A549 (cell line): ENCODE results near the gene PDGFA. TPM values are rescaled to one million over a fixed set of nuclear protein-coding genes. Genes with fewer than 3 reads are reported as not detected.

Experiments used
- ATAC-seq, 2 experiments: fragments of 200-7000 bp in 1 of 2; fragments of >200 bp in 1 of 2; cut with Nextera tagmentation in 1 of 2; cut with Tn5 transposase in 1 of 2; 3 replicates each; pipeline versions ENCODE4 v1.8.0 to v1.9.1; 2018 to 2020; ENCODE audit warnings: mild to moderate bottlenecking in 1 of 2, moderate library complexity in 1 of 2
- CTCF ChIA-PET: fragments of 300-600 bp; sonication (Branson Sonifier 250); formaldehyde crosslinking; extraction: SDS; loops from one replicate; lab custom pipeline; 2021; ENCODE audit warnings: antibody characterized with exemption, inconsistent platforms; lab: Yijun Ruan, JAX
- POLR2A ChIA-PET: fragments of 350-600 bp; formaldehyde crosslinking; extraction: SDS; loops from one replicate; lab custom pipeline; 2021; ENCODE audit warnings: antibody characterized with exemption, inconsistent platforms; lab: Yijun Ruan, JAX
- DNase-seq, 2 experiments: peaks; one replicate each; pipeline versions ENCODE4 v3.0.0 to v3.0.0-alpha.2; 2011 to 2016; ENCODE audit warnings: low read depth in 1 of 2, low spot score in 1 of 2
- FAIRE-seq: peaks from 2 replicates; lab custom pipeline; 2011; peaks lifted over from hg19 to GRCh38; lab: Jason Lieb, UNC
- H3K27ac ChIP-seq, 2 experiments: fragments of >200 bp; sonication (Bioruptor Twin); formaldehyde crosslinking; 3 replicates each; pipeline ENCODE4 v1.5.1; 2016 to 2017
- H3K4me1 ChIP-seq: fragments of >200 bp; sonication (Bioruptor Twin); formaldehyde crosslinking; 3 replicates; pipeline ENCODE4 v1.6.1; 2016
- H3K4me2 ChIP-seq: fragments of >200 bp; sonication (Bioruptor Twin); formaldehyde crosslinking; 3 replicates; pipeline ENCODE4 v1.6.1; 2016
- H3K4me3 ChIP-seq: fragments of >200 bp; sonication (Bioruptor Twin); formaldehyde crosslinking; 3 replicates; pipeline ENCODE4 v1.5.1; 2016
- H3K9me3 ChIP-seq: fragments of >200 bp; sonication (Bioruptor Twin); formaldehyde crosslinking; 3 replicates; pipeline ENCODE4 v1.6.1; 2016
- ATOH8 ChIP-seq: fragments of 250-450 bp; sonication (Bioruptor Pico); IDR thresholded peaks from 2 replicates; pipeline ENCODE4 v1.5.0; 2020; ENCODE audit warnings: low read depth, mild to moderate bottlenecking, moderate library complexity
- BCL3 ChIP-seq: fragments of >200 bp; sonication (Bioruptor Twin); formaldehyde crosslinking; IDR thresholded peaks from 3 replicates; pipeline ENCODE4 v1.6.1; 2016
- CHD2 ChIP-seq: fragments of 150-350 bp; IDR thresholded peaks from 2 replicates; pipeline ENCODE4 v1.6.1; 2014; ENCODE audit warnings: low read length; ENCODE audit not compliant: partially characterized antibody
- E2F6 ChIP-seq: IDR thresholded peaks from 2 replicates; pipeline ENCODE4 v1.6.1; 2012; ENCODE audit warnings: low read depth, borderline replicate concordance
- EHF ChIP-seq: fragments of 250-450 bp; sonication (Bioruptor Pico); IDR thresholded peaks from 2 replicates; pipeline ENCODE4 v1.5.0; 2020; ENCODE audit warnings: mild to moderate bottlenecking
- EP300 ChIP-seq, 2 experiments: fragments of >200 bp; sonication (Bioruptor Twin); formaldehyde crosslinking; IDR thresholded peaks; 2 replicates in 1 of 2; 3 replicates in 1 of 2; pipeline ENCODE4 v1.6.1; 2016 to 2017
- HDAC2 ChIP-seq: fragments of 200-600 bp; sonication (generic); IDR thresholded peaks from 2 replicates; pipeline ENCODE4 v1.6.1; 2016
- HES2 ChIP-seq: fragments of >200 bp; sonication (Bioruptor Twin); formaldehyde crosslinking; IDR thresholded peaks from 2 replicates; pipeline ENCODE4 v1.6.1; 2016
- HEYL ChIP-seq: fragments of 250-450 bp; sonication (Bioruptor Pico); IDR thresholded peaks from 2 replicates; pipeline ENCODE4 v1.8.0; 2021; ENCODE audit warnings: mild to moderate bottlenecking, moderate library complexity
- HOXB13 ChIP-seq: fragments of 250-450 bp; sonication (Bioruptor Pico); IDR thresholded peaks from 2 replicates; pipeline ENCODE4 v1.5.0; 2020; ENCODE audit warnings: low read depth, mild to moderate bottlenecking, moderate library complexity
- HOXB5 ChIP-seq: fragments of 250-450 bp; sonication (Bioruptor Pico); IDR thresholded peaks from 2 replicates; pipeline ENCODE4 v1.5.0; 2020; ENCODE audit warnings: mild to moderate bottlenecking, moderate library complexity
- JUN ChIP-seq, 2 experiments: fragments of >200 bp; sonication (Bioruptor Twin); formaldehyde crosslinking; IDR thresholded peaks; 2 replicates in 1 of 2; 3 replicates in 1 of 2; pipeline ENCODE4 v1.6.1; 2016 to 2017
- JUNB ChIP-seq: fragments of >200 bp; sonication (Bioruptor Twin); formaldehyde crosslinking; IDR thresholded peaks from 2 replicates; pipeline ENCODE4 v1.6.1; 2016
- MAX ChIP-seq: IDR thresholded peaks from 2 replicates; pipeline ENCODE4 v1.6.1; 2012
- MYC ChIP-seq: IDR thresholded peaks from 2 replicates; pipeline ENCODE4 v1.6.1; 2012; ENCODE audit warnings: mild to moderate bottlenecking, inconsistent platforms, low read length, improper control_type of control experiment, borderline replicate concordance
- NFE2L2 ChIP-seq: fragments of 150-350 bp; conservative IDR thresholded peaks from 2 replicates; pipeline ENCODE4 v1.6.1; 2014; ENCODE audit warnings: low read length
- PHF8 ChIP-seq: fragments of 200-600 bp; sonication (generic); IDR thresholded peaks from 2 replicates; pipeline ENCODE4 v1.6.1; 2016; ENCODE audit warnings: low read depth, mild to moderate bottlenecking, antibody characterized with exemption, moderate library complexity, borderline replicate concordance
- POLR2A ChIP-seq: IDR thresholded peaks from 2 replicates; pipeline ENCODE4 v1.6.1; 2012; ENCODE audit warnings: mild to moderate bottlenecking, low read length
- RAD21 ChIP-seq, 2 experiments: fragments of >200 bp in 1 of 2; sonication (Bioruptor Twin) in 1 of 2; formaldehyde crosslinking in 1 of 2; IDR thresholded peaks in 1 of 2; conservative IDR thresholded peaks in 1 of 2; 2 replicates in 1 of 2; 3 replicates in 1 of 2; pipeline ENCODE4 v1.6.1; 2012 to 2018; ENCODE audit warnings: inconsistent platforms in 1 of 2
- RARB ChIP-seq: fragments of 250-450 bp; sonication (Bioruptor Pico); IDR thresholded peaks from 2 replicates; pipeline ENCODE4 v1.8.0; 2021; ENCODE audit warnings: mild to moderate bottlenecking, moderate library complexity
- RCOR1 ChIP-seq: fragments of 150-350 bp; IDR thresholded peaks from 2 replicates; pipeline ENCODE4 v1.6.1; 2014; ENCODE audit warnings: antibody characterized with exemption, low read length, low read depth
- ZC3H11A ChIP-seq: fragments of 450-650 bp; IDR thresholded peaks from 2 replicates; pipeline ENCODE4 v1.6.1; 2014; ENCODE audit warnings: antibody characterized with exemption, mild to moderate bottlenecking
- ZFP36 ChIP-seq: fragments of 450-650 bp; IDR thresholded peaks from 2 replicates; pipeline ENCODE4 v1.6.1; 2014; ENCODE audit warnings: borderline replicate concordance; ENCODE audit not compliant: partially characterized antibody
- ZNF302 ChIP-seq: fragments of 250-450 bp; sonication (Bioruptor Pico); IDR thresholded peaks from 2 replicates; pipeline ENCODE4 v1.9.0; 2021; ENCODE audit warnings: inconsistent platforms, mild to moderate bottlenecking, moderate library complexity
- ZSCAN20 ChIP-seq: fragments of 250-450 bp; sonication (Bioruptor Pico); IDR thresholded peaks from 2 replicates; pipeline ENCODE4 v1.8.0; 2022; ENCODE audit warnings: mild to moderate bottlenecking, moderate library complexity
- WGBS: methylation state at CpG from one replicate; pipeline ENCODE4 v1.1.6; 2017; ENCODE audit errors: missing lambda C conversion rate; 5-methylcytosine and 5-hydroxymethylcytosine counted together
- polyA plus RNA-seq, 4 experiments: library from polyadenylated mRNA; depleted of rRNA in 3 of 4; stranded (reverse); fragments of >200 nt; fragmentation: RNase III in 1 of 4; extraction: RNeasy Plus Mini Kit Qiagen cat#74134 plus additional on column Dnase treatment in 1 of 4; gene quantifications; 2 replicates in 3 of 4; 3 replicates in 1 of 4; pipeline ENCODE4 v1.2.3, GENCODE V29; 2011 to 2017

PDGFA gene
- polyA plus RNA-seq, 2 of the 4 experiments (the other 2 are of a cell fraction), result 12.8 to 14.9 TPM

- FAIRE-seq (no peak), DNase-seq (no peak), ATAC-seq (no peak)
- CTCF ChIA-PET, result interaction anchor here (1.3 to 2.1 kb wide), 3 partner anchors 12 to 213 kb away, joined by 4 to 5 read pairs (median 4); no protein-coding TSS in a partner anchor
- H3K9me3 ChIP-seq, result no peaks in the 10 kb centered on the region; the same call in 2 of the 3 replicates
- 83% methylated on average over 15 of the region's 18 CpGs for WGBS
- peaks cover 34% of the 10 kb centered on the region for H3K4me1 ChIP-seq
- H3K4me3 ChIP-seq, result no peak overlapping the region
- peak overlapping the region; percentile 79 to 96; a peak in 4 of 6 replicates for H3K27ac ChIP-seq
- TF ChIP-seq ZFP36 (peak; percentile 66), RCOR1 (no peak), ZNF302 (CRISPR knock-in tag) (no peak), HOXB5 (CRISPR knock-in tag) (no peak), ZSCAN20 (CRISPR knock-in tag) (no peak), PHF8 (no peak)
- no peak overlapping the region; the same call in 2 of the 3 replicates for H3K4me2 ChIP-seq
- POLR2A ChIA-PET, result no interaction called here
These were observed 24.9 kb upstream of the PDGFA start for GRCh38 chr7:544338-545221.

- ATAC-seq, result no peak
- FAIRE-seq, result no peak
- CTCF ChIA-PET, result interaction anchor here (0.9 to 2.8 kb wide), 4 partner anchors 11 to 93 kb away, joined by 3 to 11 read pairs (median 5); partner anchors contain the start of gene PDGFA
- Histone ChIP-seq H3K4me1 (peaks cover 43% of the 10 kb centered on the region), H3K4me2 (peak overlapping the region; percentile 40), H3K27ac (peak overlapping the region; percentile 79 to 96), H3K4me3 (no peak overlapping the region), H3K9me3 (no peaks in the 10 kb centered on the region; the same call in 2 of the 3 replicates)
- POLR2A ChIA-PET, result interaction anchor here (3.4 kb wide), 1 partner anchor 24 kb away, joined by 16 read pairs; the partner anchor contains the start of gene PDGFA
- no peak for DNase-seq
- WGBS, result 68% methylated on average over 13 of the region's 18 CpGs
- TF ChIP-seq HDAC2 (no peak), JUN (IDR thresholded peaks at IDR 0.05) (0 out of 5 replicates have a peak, but pooled peaks of 1 of the 2 experiments have one; percentile 3)
These were observed 24.1 kb upstream of the PDGFA start for GRCh38 chr7:543501-544337.

- ATAC-seq (peak; percentile 27 to 52), DNase-seq (peak; percentile 76 to 81), FAIRE-seq (no peak)
- H3K4me3 ChIP-seq, result no peak overlapping the region
- ChIA-PET POLR2A (interaction anchor here (3.4 kb wide), 1 partner anchor 24 kb away, joined by 16 read pairs; the partner anchor contains the start of gene PDGFA), CTCF (interaction anchor here (0.9 to 2.8 kb wide), 5 partner anchors 10 to 221 kb away, joined by 3 to 11 read pairs (median 5); partner anchors contain the start of gene PDGFA)
- 20% methylated on average over 17 of the region's 27 CpGs for WGBS
- H3K27ac ChIP-seq, result peak overlapping the region; percentile 79 to 96
- peaks cover 50% of the 10 kb centered on the region for H3K4me1 ChIP-seq
- H3K9me3 ChIP-seq, result no peaks in the 10 kb centered on the region; the same call in 2 of the 3 replicates
- H3K4me2 ChIP-seq, result peak overlapping the region; percentile 40
- peak; percentile 22; the same call in 1 of the 2 replicates for TF ChIP-seq JUNB
- no peak for TF ChIP-seq EHF (CRISPR knock-in tag)
- no peak for TF ChIP-seq BCL3
- no peak for TF ChIP-seq RARB (CRISPR knock-in tag)
- TF ChIP-seq HEYL (CRISPR knock-in tag), result no peak
- TF ChIP-seq MYC, result no peak
- TF ChIP-seq ZSCAN20 (CRISPR knock-in tag), result no peak
- TF ChIP-seq HOXB13 (CRISPR knock-in tag), result peak; percentile 76; the same call in 1 of the 2 replicates
- TF ChIP-seq EP300 (IDR thresholded peaks at IDR 0.05), result no peak; a peak in 1 of 5 replicates
- TF ChIP-seq MAX, result peak; percentile 88
- TF ChIP-seq ZC3H11A, result no peak
- TF ChIP-seq HES2, result no peak
- 0 out of 5 replicates have a peak, but pooled peaks of 1 of the 2 experiments have one; percentile 45 for TF ChIP-seq JUN (IDR thresholded peaks at IDR 0.05)
- TF ChIP-seq ZFP36, result no peak
- TF ChIP-seq RAD21 (conservative IDR thresholded peaks at IDR 0.05 in 1 of 2, IDR thresholded peaks at IDR 0.05 in 1 of 2), result no peak; a peak in 1 of 5 replicates
- TF ChIP-seq ATOH8, result peak; percentile 74; the same call in 1 of the 2 replicates
- no peak for TF ChIP-seq NFE2L2
- peak; percentile 74 for TF ChIP-seq E2F6
- TF ChIP-seq CHD2, result no peak
- TF ChIP-seq POLR2A, result no peak
These were observed 23.3 kb upstream of the PDGFA start for GRCh38 chr7:542713-543500.
